Erythroblast (primary cell): ENCODE measurements around the gene PRMT3.

ENCODE experiments used
- GATA1 ChIP-seq: IDR thresholded peaks from 2 replicates; pipeline ENCODE4 v1.6.1; 2011; ENCODE audit warnings: low read depth, mild to moderate bottlenecking, control low read depth, low read length, moderate library complexity
- POLR2A ChIP-seq: IDR thresholded peaks from 2 replicates; pipeline ENCODE4 v1.6.1; 2011; ENCODE audit warnings: mild to moderate bottlenecking, low read length

DNA sequence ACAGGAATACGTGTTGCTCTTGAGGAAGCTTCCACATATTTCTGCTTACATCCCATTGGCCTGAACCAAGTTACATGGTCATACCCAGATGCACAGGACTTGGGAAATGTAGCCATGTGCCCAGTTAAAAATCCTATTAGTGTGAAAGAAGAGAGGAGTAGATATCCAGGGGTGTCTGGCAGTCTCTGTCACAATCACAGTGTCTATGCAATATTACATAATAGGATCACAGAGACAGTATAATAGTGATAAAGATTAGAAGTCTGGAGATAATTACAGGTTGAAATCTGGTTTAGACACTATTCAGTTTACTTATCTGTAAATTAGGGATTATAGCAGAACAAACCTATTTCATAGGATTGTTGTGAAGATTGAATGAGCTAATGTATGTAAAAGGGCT, 149.3 kb downstream of the PRMT3 start:
- no peak for TF ChIP-seq POLR2A
- TF ChIP-seq GATA1 = no peak
